ENCODE measurements around the gene DIS3L.
"Not testable (repeated sequence)": the region's sequence is repeated elsewhere in the genome, so short reads cannot be mapped to it uniquely, and the experiment has no call there.

Gene DIS3L

DNA sequence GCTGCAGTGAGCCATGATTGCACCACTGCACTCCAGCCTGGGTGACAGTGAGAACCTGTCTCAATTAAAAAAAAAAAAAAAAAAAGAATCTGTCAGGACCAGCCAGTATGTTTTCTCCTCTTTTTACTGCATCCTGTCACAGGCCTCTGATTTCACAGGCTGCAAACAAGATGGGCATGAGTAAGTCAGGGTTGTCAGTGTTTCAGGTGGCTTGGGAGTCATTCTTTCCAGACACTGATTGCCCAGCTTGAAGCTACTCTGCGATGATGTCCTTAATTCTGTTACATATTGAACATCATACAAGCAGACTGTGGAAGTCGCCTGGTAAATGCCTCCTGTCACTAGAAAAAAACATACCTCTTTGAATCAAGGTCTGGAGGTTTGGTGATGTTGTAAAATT, 18.8 kb downstream of the DIS3L start:
- DNase-seq = no peak

DNA sequence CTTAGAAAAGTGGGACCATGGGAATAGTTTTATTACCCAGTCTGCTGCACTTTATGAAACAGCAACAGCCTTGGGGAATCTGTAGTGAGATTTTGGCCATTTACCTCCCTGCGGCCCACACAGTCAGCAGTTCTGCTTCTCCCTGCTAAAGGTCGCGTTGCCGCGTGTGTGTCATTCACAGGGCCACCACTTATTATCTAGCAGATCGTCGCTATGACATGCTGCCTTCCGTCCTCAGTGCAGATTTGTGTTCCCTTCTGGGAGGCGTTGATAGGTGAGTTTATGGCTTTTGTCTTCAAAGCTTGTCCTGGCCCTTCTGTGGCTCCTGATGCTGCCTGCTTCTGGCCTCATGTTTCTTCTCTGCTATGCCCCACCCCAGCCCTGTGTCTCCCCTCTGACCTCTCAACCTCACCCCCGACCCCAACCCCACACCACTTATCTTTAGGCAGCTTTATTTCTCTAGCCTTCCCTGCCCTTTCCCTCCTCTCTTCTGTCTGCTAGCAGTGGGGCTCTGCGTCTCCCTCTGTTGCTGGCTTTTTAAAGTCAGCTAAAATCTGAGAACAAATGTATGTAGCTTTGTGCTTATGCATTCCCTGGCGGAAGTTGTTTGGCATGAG, 30.1 kb downstream of the DIS3L start:
- no peak for DNase-seq

DNA sequence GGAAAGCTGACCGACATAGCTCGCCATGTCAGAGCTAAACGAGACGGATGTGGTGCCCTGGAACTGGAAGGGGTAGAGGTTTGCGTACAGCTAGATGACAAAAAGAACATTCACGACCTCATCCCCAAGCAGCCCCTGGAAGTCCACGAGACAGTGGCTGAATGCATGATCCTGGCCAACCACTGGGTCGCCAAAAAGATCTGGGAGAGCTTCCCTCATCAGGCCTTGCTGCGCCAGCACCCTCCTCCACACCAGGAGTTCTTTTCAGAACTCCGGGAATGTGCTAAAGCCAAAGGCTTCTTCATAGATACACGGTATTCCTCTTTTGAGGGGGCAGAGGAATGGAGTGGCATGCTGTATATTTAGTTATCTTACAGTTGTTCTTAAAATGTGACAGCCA, 32.7 kb downstream of the DIS3L start:
- DNase-seq = no peak

DNA sequence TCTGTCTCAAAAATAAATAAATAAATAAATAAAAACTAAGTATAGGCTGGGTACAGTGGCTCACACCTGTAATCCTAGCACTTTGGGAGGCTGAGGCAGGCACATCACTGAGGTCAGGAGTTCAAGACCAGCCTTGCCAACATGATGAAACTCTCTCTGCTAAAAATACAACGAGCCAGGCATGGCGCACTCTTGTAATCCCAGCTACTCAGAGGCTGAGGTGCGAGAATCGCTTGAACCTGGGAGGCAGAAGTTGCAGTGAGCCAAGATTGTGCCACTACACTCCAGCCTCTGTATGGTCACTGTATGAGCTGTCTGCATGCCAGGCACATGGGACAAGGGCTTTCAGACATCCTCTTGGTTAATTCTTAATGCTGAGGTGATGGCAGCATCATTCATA, 34.4 kb downstream of the DIS3L start:
- no peak for DNase-seq

DNA sequence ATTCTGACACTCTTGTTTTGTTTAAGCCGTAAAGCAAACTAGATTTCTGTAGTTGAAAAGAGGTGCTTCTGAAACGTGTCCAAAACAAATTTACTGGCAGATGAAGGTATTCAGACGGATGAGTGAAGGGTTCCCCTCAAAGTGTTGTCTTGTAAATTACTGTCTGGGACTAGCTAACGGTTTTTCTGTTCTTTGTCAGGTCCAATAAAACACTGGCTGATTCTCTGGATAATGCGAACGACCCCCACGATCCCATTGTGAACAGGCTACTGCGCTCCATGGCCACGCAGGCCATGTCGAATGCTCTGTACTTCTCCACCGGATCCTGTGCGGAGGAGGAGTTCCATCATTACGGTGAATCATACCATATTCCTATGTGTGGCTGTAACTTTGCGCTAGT, 35.4 kb downstream of the DIS3L start:
- no peak for DNase-seq

DNA sequence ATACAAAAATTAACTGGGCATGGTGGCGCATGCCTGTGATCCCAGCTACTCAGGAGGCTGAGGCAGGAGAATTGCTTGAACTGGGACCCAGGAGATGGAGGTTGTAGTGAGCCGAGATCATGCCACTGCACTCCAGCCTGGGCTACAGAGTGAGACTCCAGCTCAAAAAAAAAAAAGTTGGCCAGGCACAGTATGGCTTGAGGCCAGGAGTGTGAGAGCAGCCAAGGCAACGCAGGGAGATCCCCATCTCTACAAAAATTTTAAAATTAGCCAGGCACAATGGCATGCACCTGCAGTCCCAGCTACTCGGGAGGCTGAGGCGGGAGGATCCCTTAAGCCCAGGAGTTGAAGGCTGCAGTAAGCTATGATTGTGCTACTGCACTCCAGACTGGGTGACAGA, 55.2 kb downstream of the DIS3L start:
- DNase-seq = not testable (repeated sequence)

DNA sequence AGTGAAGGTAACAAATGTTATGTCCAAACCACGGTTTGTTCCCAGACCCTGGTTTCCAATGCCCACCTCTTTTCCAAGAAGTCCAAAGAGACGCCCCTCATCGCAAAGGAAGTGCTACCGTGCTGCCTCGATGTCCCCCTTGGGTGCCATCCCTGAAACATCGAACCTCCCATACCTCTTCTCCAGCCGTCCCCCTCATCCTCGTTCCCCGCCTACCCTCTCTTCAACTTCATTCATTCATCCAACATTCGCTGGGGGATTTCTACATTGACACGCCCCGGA, 62.6 kb downstream of the DIS3L start:
- DNase-seq = no peak

DNA sequence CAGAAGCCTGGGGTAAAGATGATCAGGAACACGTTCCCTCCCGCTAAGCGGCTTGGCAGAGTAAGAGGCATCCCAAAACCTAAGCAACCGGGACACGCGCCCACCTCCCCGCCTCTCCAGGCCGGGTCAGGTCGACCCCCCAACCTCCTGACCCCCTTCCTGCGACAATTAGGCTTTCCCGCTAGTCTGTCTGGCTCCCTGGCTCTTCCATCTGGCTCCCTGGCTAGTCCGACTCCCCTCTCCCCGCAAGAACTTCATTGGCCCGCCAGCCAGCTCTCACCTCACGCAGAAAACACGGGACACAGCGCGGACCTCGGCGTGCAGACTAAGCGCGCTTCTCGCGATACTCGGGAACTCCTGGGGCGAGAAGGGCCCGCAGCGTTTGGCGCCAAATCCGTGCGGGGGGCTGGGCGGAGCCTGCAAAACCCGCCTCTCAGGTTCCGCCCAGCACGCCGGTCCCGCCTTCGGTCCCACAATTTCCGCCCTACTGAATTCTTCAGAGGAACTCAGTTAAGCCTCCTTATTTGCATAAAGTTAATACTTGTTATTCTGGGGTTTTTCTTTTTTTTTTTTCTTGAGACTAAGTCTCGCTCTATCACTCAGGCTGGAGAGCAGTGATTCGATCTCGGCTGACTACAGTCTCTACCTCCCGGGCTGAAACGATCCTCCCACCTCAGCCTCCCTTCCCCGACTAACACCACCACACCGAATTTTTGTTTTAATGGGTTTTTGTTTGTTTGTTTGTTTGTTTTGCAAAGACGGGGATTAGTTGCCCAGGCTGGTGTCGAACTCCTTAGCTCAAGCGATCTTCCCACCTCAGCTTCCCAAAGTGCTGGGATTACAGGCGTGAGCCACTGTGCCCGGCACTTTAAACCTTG, 63.2 kb downstream of the DIS3L start, which contains the start of gene TIPIN:
Gene TIPIN, minus strand, starts transcription at position 327 of the 878 bp plus-strand sequence. CDS start 3,738 bp downstream, outside the sequence.
- DNase-seq = peak; percentile 93 to 94

DNA sequence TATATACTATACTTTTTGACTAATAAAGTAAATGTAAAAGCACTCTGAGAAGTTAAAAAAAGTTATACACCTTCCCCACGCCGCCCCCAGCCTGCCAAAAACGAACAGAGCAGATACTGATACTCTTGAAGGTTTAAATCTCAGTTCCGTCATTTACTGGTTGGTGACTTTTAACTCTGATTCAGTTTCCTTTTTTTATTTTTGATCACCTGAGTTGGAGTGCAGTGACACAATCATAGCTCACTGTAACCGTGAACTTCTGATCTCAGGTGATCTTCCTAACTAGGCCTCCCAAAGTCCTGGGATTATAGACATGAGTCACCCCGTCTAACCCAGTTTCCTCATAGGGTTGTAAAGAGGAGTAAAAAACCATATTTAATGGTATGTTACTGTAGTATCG, 66.4 kb downstream of the DIS3L start:
- no peak for DNase-seq

DNA sequence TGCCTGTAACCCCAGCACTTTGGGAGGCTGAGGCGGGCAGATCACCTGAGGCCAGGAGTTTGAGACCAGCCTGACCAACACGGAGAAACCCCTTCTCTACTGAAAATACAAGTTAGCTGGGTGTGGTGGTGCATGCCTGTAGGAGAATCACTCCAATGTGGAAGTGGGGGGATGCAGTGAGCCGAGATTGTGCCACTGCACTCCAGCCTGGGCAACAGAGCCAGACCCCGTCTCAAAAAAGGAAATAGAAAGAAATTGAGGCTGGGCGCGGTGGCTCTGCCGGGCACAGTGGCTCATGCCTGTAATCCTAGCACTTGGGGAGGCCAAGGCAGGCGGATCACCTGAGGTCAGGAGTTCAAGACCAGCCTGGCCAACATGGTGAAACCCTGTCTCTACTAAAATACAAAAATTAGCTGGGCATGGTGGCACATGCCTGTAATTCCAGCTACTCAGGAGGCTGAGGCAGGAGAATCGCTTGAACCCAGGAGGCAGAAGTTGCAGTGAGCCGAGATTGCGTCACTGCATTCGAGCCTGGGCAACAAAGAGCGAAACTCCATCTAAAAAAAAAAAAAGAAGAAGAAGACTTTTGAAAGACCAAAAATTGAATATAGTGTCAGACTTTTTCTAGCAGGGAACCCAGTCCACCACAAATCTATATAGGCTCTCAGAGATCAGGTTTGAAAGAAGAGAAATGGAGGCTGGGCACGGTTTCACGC, 68.5 kb downstream of the DIS3L start:
- DNase-seq = not testable (repeated sequence)

DNA sequence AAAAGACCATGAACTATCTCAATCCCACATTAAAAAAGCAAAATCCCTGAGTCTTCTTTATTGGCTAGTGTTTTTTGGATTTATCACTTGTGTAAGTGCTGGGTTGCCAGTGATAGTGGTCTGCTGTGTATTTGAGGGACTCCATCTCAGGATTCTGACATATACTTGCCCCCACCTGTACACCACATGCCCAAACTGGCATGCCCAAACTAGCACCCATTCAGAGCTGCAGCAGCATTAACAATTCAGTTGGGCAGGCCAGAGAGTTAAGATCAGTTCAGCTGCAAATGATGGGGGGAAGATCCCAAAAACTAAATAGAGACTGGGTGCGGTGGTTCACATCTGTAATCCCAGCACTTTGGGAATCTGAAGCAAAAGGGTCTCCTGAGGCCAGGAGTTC, 69.4 kb downstream of the DIS3L start:
- no peak for DNase-seq

DNA sequence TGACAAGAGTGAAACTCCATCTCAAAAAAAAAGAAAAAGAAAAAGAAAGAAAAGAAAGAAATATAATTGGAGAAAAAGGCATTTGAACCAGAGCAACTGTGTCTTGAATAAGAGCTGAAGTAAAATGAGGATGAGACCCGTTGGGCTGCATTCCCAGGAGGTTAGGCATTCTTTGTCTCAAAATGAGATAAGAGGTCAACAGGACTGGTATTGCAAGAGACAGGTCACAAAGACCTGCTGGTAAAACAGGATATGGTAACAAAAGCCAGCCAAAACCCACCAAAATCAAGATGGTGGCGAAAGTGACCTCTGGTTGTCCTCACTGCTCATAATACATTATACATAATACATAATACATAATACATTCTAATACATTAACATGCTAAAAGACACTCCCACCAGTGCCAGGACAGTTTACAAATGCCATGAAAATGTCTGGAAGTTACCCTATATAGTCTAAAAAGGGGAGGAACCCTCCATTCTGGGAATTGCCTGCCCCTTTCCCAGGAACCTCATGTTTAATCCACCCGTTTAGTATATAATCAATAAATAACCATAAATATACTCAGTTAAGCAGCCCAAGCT, 71.7 kb downstream of the DIS3L start:
- DNase-seq = no peak

DNA sequence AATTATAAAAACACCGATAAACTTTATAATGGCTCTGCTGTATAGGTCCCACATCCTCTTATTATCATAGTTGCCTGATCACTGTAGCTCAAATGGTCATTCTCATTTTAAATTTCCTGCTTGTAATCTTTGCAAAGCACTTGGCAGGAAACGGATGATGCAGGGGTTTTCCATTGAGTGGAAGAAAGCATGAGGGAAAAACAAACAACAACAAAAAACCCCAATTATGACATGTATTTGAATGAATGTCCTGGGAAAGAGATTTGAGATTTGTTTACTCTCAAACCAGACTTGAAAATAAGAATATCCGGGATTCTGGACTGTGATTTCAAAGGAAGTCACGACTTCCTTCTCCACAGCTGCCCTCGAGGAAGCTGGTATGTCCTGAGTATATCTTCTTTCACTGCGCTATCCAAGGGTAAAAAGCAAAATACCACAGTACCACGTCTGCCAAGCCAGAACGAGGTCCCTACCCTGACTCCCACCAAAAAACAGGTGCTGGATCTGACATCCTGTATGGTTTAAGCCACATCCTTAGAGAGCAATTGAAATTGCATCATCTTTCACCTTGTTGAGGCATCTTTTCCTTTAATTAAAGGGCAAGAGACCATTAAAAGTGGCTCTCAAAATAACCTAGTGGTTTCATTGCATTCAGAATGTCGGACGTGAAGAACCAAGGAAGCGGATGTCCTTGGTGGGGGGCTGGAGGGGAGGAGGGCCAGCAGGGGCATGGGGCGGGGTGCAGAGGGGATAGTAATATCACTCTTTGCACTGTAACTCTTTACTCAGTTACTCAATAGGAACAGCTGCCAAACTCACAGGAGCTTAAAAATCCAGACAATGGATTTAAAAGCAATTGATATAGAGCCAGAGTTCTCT, 76.6 kb downstream of the DIS3L start:
- no peak for DNase-seq

DNA sequence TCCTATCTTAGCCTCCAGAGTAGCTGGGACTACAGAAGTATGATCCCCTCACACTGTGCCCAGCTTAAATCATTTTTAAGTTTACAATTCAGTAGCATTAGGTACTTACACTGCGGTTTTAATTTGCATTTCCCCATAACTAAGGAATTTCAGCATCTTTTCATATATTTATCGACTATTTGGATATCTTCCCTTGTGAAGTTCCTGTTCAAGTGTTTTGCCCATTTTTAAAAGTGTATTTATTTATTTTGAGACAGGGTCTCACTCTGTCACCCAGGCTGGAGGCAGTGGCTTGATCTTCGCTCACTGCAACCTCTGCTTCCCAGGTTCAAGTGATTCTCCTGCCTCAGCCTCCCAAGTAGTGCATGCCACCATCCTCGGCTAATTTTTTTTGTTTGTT, 80.8 kb downstream of the DIS3L start:
- no peak for DNase-seq

DNA sequence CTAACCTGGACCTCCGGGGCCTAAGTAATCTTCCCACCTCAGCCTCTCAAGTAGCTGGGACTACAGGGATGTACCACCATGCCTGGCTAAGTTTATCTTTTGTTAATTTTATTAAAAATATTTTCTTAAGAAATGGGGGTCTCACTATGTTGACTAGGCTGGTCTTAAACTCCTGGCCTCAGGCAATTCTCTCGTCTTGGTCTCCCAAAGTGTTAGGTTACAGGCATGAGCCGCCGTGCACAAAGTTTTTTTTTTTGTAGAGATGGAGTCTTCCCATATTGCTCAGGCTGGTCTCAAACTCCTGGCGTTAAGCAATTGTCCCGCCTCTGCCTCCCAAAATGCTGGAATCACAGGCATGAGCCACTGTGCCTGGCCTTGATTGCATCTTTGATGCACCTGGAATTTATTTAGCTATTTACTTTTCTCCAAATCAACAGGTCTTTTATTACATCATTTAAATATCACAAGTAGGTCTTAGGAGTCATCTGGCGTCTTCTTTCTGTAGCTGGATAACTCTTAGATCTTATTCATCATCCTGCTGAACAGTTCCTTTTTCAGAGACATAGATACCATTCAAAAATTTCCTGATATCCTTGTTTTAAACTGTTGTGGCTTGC, 85.6 kb downstream of the DIS3L start:
- DNase-seq = no peak

DNA sequence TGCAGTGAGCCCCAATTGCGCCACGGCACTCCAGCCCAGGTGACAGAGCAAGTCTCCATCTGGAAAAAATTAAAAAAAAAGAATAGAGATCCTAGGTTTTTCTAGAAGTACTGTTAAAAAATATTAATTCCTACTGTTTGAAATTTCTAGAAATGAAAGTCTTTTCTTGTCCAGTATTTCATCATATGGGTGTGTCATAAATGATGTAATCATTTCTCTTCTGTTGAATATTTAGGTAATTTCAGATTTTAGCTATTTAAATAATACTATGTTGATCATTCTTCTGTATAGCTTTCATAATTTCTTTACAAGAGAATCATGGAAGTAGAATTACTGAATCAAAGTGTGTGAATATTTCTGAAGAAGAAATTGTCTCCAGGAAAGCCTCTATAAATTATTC, 88.0 kb downstream of the DIS3L start:
- DNase-seq = not testable (repeated sequence)

All from NCI-H1930 (cell line).